ENCODE data around the gene FLCN.

The FLCN gene

GRCh38 chr17:17213775-17214174, 23.2 kb downstream of the FLCN start:
- Histone ChIP-seq H3K4me3 (ENCODE audit: insufficient read depth, low read depth, low read length) (no peak overlapping the region), H3K27ac (ENCODE audit: insufficient read depth, low read depth, low read length, poor library complexity, severe bottlenecking) (no peak overlapping the region), H3K4me1 (ENCODE audit: control insufficient read depth, insufficient read depth, low read length) (no peaks in the 10 kb centered on the region), H3K27me3 (ENCODE audit: control insufficient read depth, insufficient read depth, low read length, poor library complexity, severe bottlenecking) (no peaks in the 10 kb centered on the region), H3K9me3 (ENCODE audit: control insufficient read depth, low read length) (no peaks in the 10 kb centered on the region), H3K36me3 (ENCODE audit: control insufficient read depth, insufficient read depth, low read length) (peaks cover 21% of the 10 kb centered on the region)
- WGBS, 2 experiments: 94 to 95% methylated on average over 9 to 10 of the region's 10 CpGs

- H3K36me3 ChIP-seq (ENCODE audit: control insufficient read depth, insufficient read depth, low read length): peaks cover 3% of the 10 kb centered on the region
- no peaks in the 10 kb centered on the region for H3K4me1 ChIP-seq (ENCODE audit: control insufficient read depth, insufficient read depth, low read length)
- no peaks in the 10 kb centered on the region for H3K9me3 ChIP-seq (ENCODE audit: control insufficient read depth, low read length)
- 94% methylated on average over 6 to 8 of the region's 8 CpGs for WGBS, 2 experiments
- H3K4me3 ChIP-seq (ENCODE audit: insufficient read depth, low read depth, low read length): no peak overlapping the region
- peaks cover 16% of the 10 kb centered on the region for H3K27me3 ChIP-seq (ENCODE audit: control insufficient read depth, insufficient read depth, low read length, poor library complexity, severe bottlenecking)
- H3K27ac ChIP-seq (ENCODE audit: insufficient read depth, low read depth, low read length, poor library complexity, severe bottlenecking): no peak overlapping the region
Observed at GRCh38 chr17:17207998-17208397, 29.0 kb downstream of the FLCN start.

GRCh38 chr17:17206913-17207335, 30.0 kb downstream of the FLCN start:
- H3K4me1 ChIP-seq (ENCODE audit: control insufficient read depth, insufficient read depth, low read length): no peaks in the 10 kb centered on the region
- peaks cover 16% of the 10 kb centered on the region for H3K27me3 ChIP-seq (ENCODE audit: control insufficient read depth, insufficient read depth, low read length, poor library complexity, severe bottlenecking)
- 93% methylated on average over 16 of the region's 16 CpGs for WGBS, 2 experiments
- no peak overlapping the region for H3K4me3 ChIP-seq (ENCODE audit: insufficient read depth, low read depth, low read length)
- H3K36me3 ChIP-seq (ENCODE audit: control insufficient read depth, insufficient read depth, low read length): no peaks in the 10 kb centered on the region
- H3K27ac ChIP-seq (ENCODE audit: insufficient read depth, low read depth, low read length, poor library complexity, severe bottlenecking): no peak overlapping the region
- H3K9me3 ChIP-seq (ENCODE audit: control insufficient read depth, low read length): no peaks in the 10 kb centered on the region

- no peak within 1 kb of the TSS for H3K27ac ChIP-seq (ENCODE audit: insufficient read depth, low read depth, low read length, poor library complexity, severe bottlenecking)
- H3K27me3 ChIP-seq (ENCODE audit: control insufficient read depth, insufficient read depth, low read length, poor library complexity, severe bottlenecking): peaks cover 16% of the 10 kb centered on the region
- no peaks in the 10 kb centered on the region for H3K36me3 ChIP-seq (ENCODE audit: control insufficient read depth, insufficient read depth, low read length)
- 68 to 69% methylated on average over 77 to 78 of the region's 78 CpGs for WGBS, 2 experiments
- H3K4me1 ChIP-seq (ENCODE audit: control insufficient read depth, insufficient read depth, low read length): no peaks in the 10 kb centered on the region
- no peaks in the 10 kb centered on the region for H3K9me3 ChIP-seq (ENCODE audit: control insufficient read depth, low read length)
- H3K4me3 ChIP-seq (ENCODE audit: insufficient read depth, low read depth, low read length): peak within 1 kb of the TSS; percentile 38
Observed at GRCh38 chr17:17206124-17206912, 30.6 kb downstream of the FLCN start, which contains the start of gene PLD6. PLD6 (minus strand) TSS chr17:17206333; CDS start chr17:17206286, 47 bp downstream.

GRCh38 chr17:17205368-17206123, 31.4 kb downstream of the FLCN start:
- no peak overlapping the region for H3K27ac ChIP-seq (ENCODE audit: insufficient read depth, low read depth, low read length, poor library complexity, severe bottlenecking)
- peaks cover 16% of the 10 kb centered on the region for H3K27me3 ChIP-seq (ENCODE audit: control insufficient read depth, insufficient read depth, low read length, poor library complexity, severe bottlenecking)
- WGBS, 2 experiments: 38 to 41% methylated on average over 70 of the region's 70 CpGs
- no peaks in the 10 kb centered on the region for H3K4me1 ChIP-seq (ENCODE audit: control insufficient read depth, insufficient read depth, low read length)
- peak overlapping the region; percentile 38 for H3K4me3 ChIP-seq (ENCODE audit: insufficient read depth, low read depth, low read length)
- no peaks in the 10 kb centered on the region for H3K9me3 ChIP-seq (ENCODE audit: control insufficient read depth, low read length)
- H3K36me3 ChIP-seq (ENCODE audit: control insufficient read depth, insufficient read depth, low read length): no peaks in the 10 kb centered on the region

- WGBS, 2 experiments: 93 to 94% methylated on average over 14 of the region's 14 CpGs
- H3K27me3 ChIP-seq (ENCODE audit: control insufficient read depth, insufficient read depth, low read length, poor library complexity, severe bottlenecking): peaks cover 16% of the 10 kb centered on the region
- no peak overlapping the region for H3K27ac ChIP-seq (ENCODE audit: insufficient read depth, low read depth, low read length, poor library complexity, severe bottlenecking)
- no peaks in the 10 kb centered on the region for H3K9me3 ChIP-seq (ENCODE audit: control insufficient read depth, low read length)
- H3K36me3 ChIP-seq (ENCODE audit: control insufficient read depth, insufficient read depth, low read length): no peaks in the 10 kb centered on the region
- H3K4me3 ChIP-seq (ENCODE audit: insufficient read depth, low read depth, low read length): no peak overlapping the region
- no peaks in the 10 kb centered on the region for H3K4me1 ChIP-seq (ENCODE audit: control insufficient read depth, insufficient read depth, low read length)
Observed at GRCh38 chr17:17204635-17205231, 32.2 kb downstream of the FLCN start.

GRCh38 chr17:17204041-17204591, 32.9 kb downstream of the FLCN start:
- Histone ChIP-seq H3K4me1 (ENCODE audit: control insufficient read depth, insufficient read depth, low read length) (no peaks in the 10 kb centered on the region), H3K27ac (ENCODE audit: insufficient read depth, low read depth, low read length, poor library complexity, severe bottlenecking) (no peak overlapping the region), H3K27me3 (ENCODE audit: control insufficient read depth, insufficient read depth, low read length, poor library complexity, severe bottlenecking) (peaks cover 16% of the 10 kb centered on the region), H3K4me3 (ENCODE audit: insufficient read depth, low read depth, low read length) (no peak overlapping the region), H3K9me3 (ENCODE audit: control insufficient read depth, low read length) (no peaks in the 10 kb centered on the region), H3K36me3 (ENCODE audit: control insufficient read depth, insufficient read depth, low read length) (no peaks in the 10 kb centered on the region)
- 88 to 93% methylated on average over 15 of the region's 15 CpGs for WGBS, 2 experiments

GRCh38 chr17:17203173-17203730, 33.7 kb downstream of the FLCN start:
- H3K36me3 ChIP-seq (ENCODE audit: control insufficient read depth, insufficient read depth, low read length): no peaks in the 10 kb centered on the region
- H3K4me1 ChIP-seq (ENCODE audit: control insufficient read depth, insufficient read depth, low read length): no peaks in the 10 kb centered on the region
- peaks cover 16% of the 10 kb centered on the region for H3K27me3 ChIP-seq (ENCODE audit: control insufficient read depth, insufficient read depth, low read length, poor library complexity, severe bottlenecking)
- no peak overlapping the region for H3K27ac ChIP-seq (ENCODE audit: insufficient read depth, low read depth, low read length, poor library complexity, severe bottlenecking)
- H3K9me3 ChIP-seq (ENCODE audit: control insufficient read depth, low read length): no peaks in the 10 kb centered on the region
- H3K4me3 ChIP-seq (ENCODE audit: insufficient read depth, low read depth, low read length): no peak overlapping the region
- 93 to 94% methylated on average over 15 of the region's 15 CpGs for WGBS, 2 experiments

GRCh38 chr17:17201907-17202306, 35.1 kb downstream of the FLCN start:
- WGBS, 2 experiments: 92 to 94% methylated on average over 8 of the region's 8 CpGs
- no peak overlapping the region for H3K27ac ChIP-seq (ENCODE audit: insufficient read depth, low read depth, low read length, poor library complexity, severe bottlenecking)
- H3K27me3 ChIP-seq (ENCODE audit: control insufficient read depth, insufficient read depth, low read length, poor library complexity, severe bottlenecking): peaks cover 16% of the 10 kb centered on the region
- H3K36me3 ChIP-seq (ENCODE audit: control insufficient read depth, insufficient read depth, low read length): no peaks in the 10 kb centered on the region
- no peaks in the 10 kb centered on the region for H3K9me3 ChIP-seq (ENCODE audit: control insufficient read depth, low read length)
- H3K4me3 ChIP-seq (ENCODE audit: insufficient read depth, low read depth, low read length): no peak overlapping the region
- no peaks in the 10 kb centered on the region for H3K4me1 ChIP-seq (ENCODE audit: control insufficient read depth, insufficient read depth, low read length)
